H1 (cell line): ENCODE data around the gene PKNOX1. TPM values are rescaled to one million over a fixed set of nuclear protein-coding genes. Genes with fewer than 3 reads are reported as not detected.
A peak's percentile ranks its signal among the peaks of the same experiment; 100 is the strongest.

ENCODE experiments used
- CTCF ChIA-PET: fragments of 300-600 bp; sonication (Branson Sonifier 250); formaldehyde crosslinking; loops from one replicate; lab custom pipeline; 2021; ENCODE audit not compliant: partially characterized antibody; lab: Charles Lee
- POLR2A ChIA-PET: fragments of 300-600 bp; sonication (Branson Sonifier 250); formaldehyde crosslinking; loops from one replicate; lab custom pipeline; 2021; ENCODE audit warnings: inconsistent platforms; ENCODE audit not compliant: partially characterized antibody; lab: Charles Lee
- DNase-seq, 2 experiments: peaks; one replicate each; pipeline versions ENCODE4 v3.0.0 to v3.0.0-alpha.2; 2010 to 2022; ENCODE audit warnings: low spot score in 2 of 2, low read depth in 1 of 2, mixed read lengths in 1 of 2
- FAIRE-seq: peaks from 2 replicates; lab custom pipeline; 2011; peaks lifted over from hg19 to GRCh38; lab: Jason Lieb, UNC
- H2AFZ ChIP-seq: 2 replicates; pipeline ENCODE4 v1.8.1; 2012; ENCODE audit warnings: low read length, inconsistent platforms
- H2AK5ac ChIP-seq: 2 replicates; pipeline ENCODE4 v1.6.1; 2013; ENCODE audit warnings: low read depth, low read length
- H2BK120ac ChIP-seq: replicated peaks from 2 replicates; pipeline ENCODE3; 2013; ENCODE audit warnings: low read depth, low read length, inconsistent platforms
- H2BK12ac ChIP-seq: 2 replicates; pipeline ENCODE4 v1.6.1; 2013; ENCODE audit warnings: low read depth, low read length
- H2BK15ac ChIP-seq: 2 replicates; pipeline ENCODE4 v1.6.1; 2013; ENCODE audit warnings: low read length
- H2BK20ac ChIP-seq: 2 replicates; pipeline ENCODE4 v1.6.1; 2013; ENCODE audit warnings: low read length
- H2BK5ac ChIP-seq: 2 replicates; pipeline ENCODE4 v1.6.1; 2013; ENCODE audit warnings: low read depth, low read length
- H3K14ac ChIP-seq: 2 replicates; pipeline ENCODE4 v1.6.1; 2013; ENCODE audit warnings: inconsistent platforms; ENCODE audit not compliant: insufficient read length
- H3K18ac ChIP-seq: 2 replicates; pipeline ENCODE4 v1.6.1; 2013; ENCODE audit warnings: low read length; ENCODE audit errors: extremely low read depth
- H3K23ac ChIP-seq: 2 replicates; pipeline ENCODE4 v1.6.1; 2013; ENCODE audit warnings: inconsistent platforms; ENCODE audit not compliant: insufficient read length
- H3K23me2 ChIP-seq: 2 replicates; pipeline ENCODE4 v1.6.1; 2013; ENCODE audit warnings: low read depth, low read length
- H3K27ac ChIP-seq: 2 replicates; pipeline ENCODE4 v1.6.1; 2011; ENCODE audit warnings: low read depth, low read length, inconsistent platforms
- H3K27me3 ChIP-seq, 4 experiments: replicated peaks in 1 of 4; 1 replicate in 1 of 4; 2 replicates in 3 of 4; pipeline versions ENCODE4 v1.6.1 to v1.8.1; 2011 to 2013; ENCODE audit warnings: low read length in 3 of 4, mild to moderate bottlenecking in 3 of 4, inconsistent platforms in 2 of 4, mixed read lengths in 2 of 4, moderate library complexity in 1 of 4; ENCODE audit not compliant: control insufficient read depth in 3 of 4, insufficient read depth in 3 of 4; ENCODE audit errors: extremely low read depth in 1 of 4
- H3K36me3 ChIP-seq, 4 experiments: 2 replicates each; pipeline versions ENCODE4 v1.6.1 to v1.8.1; 2011 to 2013; ENCODE audit warnings: mild to moderate bottlenecking in 4 of 4, low read length in 3 of 4, moderate library complexity in 2 of 4, control low read depth in 1 of 4, inconsistent platforms in 1 of 4; ENCODE audit not compliant: insufficient read depth in 4 of 4, control insufficient read depth in 2 of 4
- H3K4ac ChIP-seq: replicated peaks from 2 replicates; pipeline ENCODE3; 2013; ENCODE audit warnings: low read length, low read depth, mixed read lengths, inconsistent platforms; ENCODE audit not compliant: insufficient read length
- H3K4me1 ChIP-seq, 4 experiments: replicated peaks in 1 of 4; 1 replicate in 1 of 4; 2 replicates in 3 of 4; pipeline versions ENCODE4 v1.6.1 to v1.8.1; 2011 to 2013; ENCODE audit warnings: low read length in 3 of 4, inconsistent platforms in 2 of 4, mixed read lengths in 1 of 4; ENCODE audit not compliant: insufficient read depth in 4 of 4, control insufficient read depth in 3 of 4
- H3K4me2 ChIP-seq, 2 experiments: 2 replicates each; pipeline versions ENCODE4 v1.6.1 to v1.8.1; 2011 to 2013; ENCODE audit warnings: low read depth in 2 of 2, low read length in 2 of 2, control low read depth in 1 of 2, inconsistent platforms in 1 of 2, mild to moderate bottlenecking in 1 of 2; ENCODE audit not compliant: insufficient read depth in 1 of 2
- H3K4me3 ChIP-seq, 4 experiments: fragments of 200-600, 300-600 bp in 1 of 4; sonication (generic), shearing (Covaris generic), sonication (Bioruptor Twin) in 1 of 4; 2 replicates each; pipeline versions ENCODE4 v1.5.1 to v1.8.1; 2011 to 2016; ENCODE audit warnings: low read length in 4 of 4, low read depth in 3 of 4, control low read depth in 2 of 4, inconsistent platforms in 2 of 4, mild to moderate bottlenecking in 2 of 4, mixed read lengths in 1 of 4, moderate library complexity in 1 of 4; ENCODE audit not compliant: insufficient read depth in 2 of 4; ENCODE audit errors: extremely low read depth in 1 of 4
- H3K56ac ChIP-seq: replicated peaks from 2 replicates; pipeline ENCODE3; 2013; ENCODE audit warnings: low read depth, mild to moderate bottlenecking, mixed read lengths, low read length, inconsistent platforms; ENCODE audit not compliant: insufficient read length
- H3K79me1 ChIP-seq: 2 replicates; pipeline ENCODE4 v1.6.1; 2013; ENCODE audit warnings: low read depth, low read length, control low read depth
- H3K79me2 ChIP-seq, 2 experiments: 2 replicates each; pipeline versions ENCODE4 v1.6.1 to v1.8.1; 2012 to 2013; ENCODE audit warnings: low read length in 2 of 2, mild to moderate bottlenecking in 2 of 2, inconsistent platforms in 1 of 2; ENCODE audit not compliant: insufficient read depth in 2 of 2, control insufficient read depth in 1 of 2
- H3K9ac ChIP-seq, 4 experiments: replicated peaks in 1 of 4; 1 replicate in 1 of 4; 2 replicates in 3 of 4; pipeline versions ENCODE4 v1.6.1 to v1.8.1; 2011 to 2013; ENCODE audit warnings: low read depth in 3 of 4, low read length in 3 of 4, control low read depth in 2 of 4, mild to moderate bottlenecking in 2 of 4, moderate library complexity in 2 of 4, inconsistent platforms in 1 of 4; ENCODE audit errors: extremely low read depth in 1 of 4
- H3K9me3 ChIP-seq, 2 experiments: 2 replicates each; pipeline versions ENCODE4 v1.6.1 to v1.8.1; 2012 to 2013; ENCODE audit warnings: mild to moderate bottlenecking in 2 of 2, moderate library complexity in 2 of 2, control low read depth in 1 of 2, inconsistent platforms in 1 of 2, low read depth in 1 of 2, low read length in 1 of 2, mixed read lengths in 1 of 2; ENCODE audit not compliant: insufficient read depth in 2 of 2
- H4K20me1 ChIP-seq, 2 experiments: replicated peaks in 1 of 2; 2 replicates each; pipeline versions ENCODE3 to v1.8.1; 2011 to 2013; ENCODE audit warnings: inconsistent platforms in 2 of 2, low read length in 2 of 2, mild to moderate bottlenecking in 1 of 2; ENCODE audit not compliant: insufficient read depth in 2 of 2, control insufficient read depth in 1 of 2
- H4K5ac ChIP-seq: 2 replicates; pipeline ENCODE4 v1.6.1; 2013; ENCODE audit warnings: low read length, low read depth, mixed read lengths, inconsistent platforms; ENCODE audit not compliant: insufficient read length
- H4K8ac ChIP-seq: 2 replicates; pipeline ENCODE4 v1.8.0; 2013; ENCODE audit warnings: mild to moderate bottlenecking, moderate library complexity, low read length, inconsistent platforms; ENCODE audit not compliant: insufficient read depth; ENCODE audit errors: extremely low read depth
- H4K91ac ChIP-seq: replicated peaks from 2 replicates; pipeline ENCODE3; 2013; ENCODE audit warnings: low read length, mixed read lengths, inconsistent platforms; ENCODE audit not compliant: insufficient read length
- CBX5 ChIP-seq: fragments of 300-800, 300-1000 bp; sonication (generic); IDR thresholded peaks from 2 replicates; pipeline ENCODE4 v1.7.1; 2016; ENCODE audit warnings: antibody characterized with exemption, low read length, low read depth
- E2F6 ChIP-seq: IDR thresholded peaks from 2 replicates; pipeline ENCODE4 v1.6.1; 2012; ENCODE audit warnings: inconsistent platforms
- KDM4A ChIP-seq: IDR thresholded peaks from one replicate; pipeline ENCODE4 v1.7.1; 2012; ENCODE audit warnings: low read depth, mild to moderate bottlenecking, moderate library complexity, low read length, inconsistent platforms; ENCODE audit not compliant: severe bottlenecking
- KDM5A ChIP-seq: fragments of 200-600 bp; IDR thresholded peaks from 2 replicates; pipeline ENCODE4 v1.7.1; 2012; ENCODE audit warnings: mild to moderate bottlenecking, low read length, inconsistent platforms, mixed read lengths
- NANOG ChIP-seq: IDR thresholded peaks from 2 replicates; pipeline ENCODE4 v1.6.1; 2011; ENCODE audit warnings: low read length, low read depth, mild to moderate bottlenecking, inconsistent platforms; ENCODE audit not compliant: insufficient read depth, poor library complexity, severe bottlenecking
- WGBS, 2 experiments: shearing (Covaris generic) in 1 of 2; methylation state at CpG; one replicate each; pipeline versions ENCODE4 v1.1.6 to v1.1.7; 2013 to 2015; ENCODE audit warnings: low lambda C conversion rate in 2 of 2, mixed read lengths in 2 of 2, inconsistent platforms in 1 of 2, low coverage in 1 of 2, missing lambda C conversion rate in 1 of 2; ENCODE audit not compliant: insufficient replicate concordance in 2 of 2, insufficient coverage in 1 of 2, insufficient read length in 1 of 2; ENCODE audit errors: extremely low coverage in 1 of 2, missing lambda C conversion rate in 1 of 2; 5-methylcytosine and 5-hydroxymethylcytosine counted together
- polyA plus RNA-seq, 7 experiments: library from polyadenylated mRNA; depleted of rRNA in 3 of 7; stranded (reverse) in 5 of 7; unstranded in 2 of 7; fragments of >200 nt in 5 of 7; fragments of 200-250 nt in 2 of 7; gene quantifications; 1 replicate in 5 of 7; 2 replicates in 1 of 7; 4 replicates in 1 of 7; pipeline versions ENCODE4 v1.2.1 to v1.2.3, GENCODE V29; 2011 to 2013; ENCODE audit warnings: missing spikeins in 2 of 7, mixed read lengths in 2 of 7
- total RNA-seq: library from RNA; stranded (reverse); fragmentation: NEBNext Ultra II Directional; extraction: Animal tissue kit (Norgen Biotek cat#: 25700); gene quantifications from 2 replicates; pipeline ENCODE4 v1.2.1, GENCODE V29; 2021

Gene PKNOX1
- total and polyA plus RNA-seq, 2 of the 8 experiments (the other 6 are each of a cell fraction or from before 2014, with no cell fraction given) = 20.4 to 31.9 TPM

GRCh38 chr21:42942244-42942643 lies 32.1 kb upstream of the PKNOX1 start:
- Histone ChIP-seq H3K18ac (no peak overlapping the region), H3K79me2 (no peaks in the 10 kb centered on the region), H3K14ac (no peak overlapping the region), H3K4me2 (no peak overlapping the region), H3K23ac (no peak overlapping the region), H3K4me3 (no peak overlapping the region), H3K23me2 (no peaks in the 10 kb centered on the region), H3K27me3 (no peaks in the 10 kb centered on the region), H4K5ac (no peak overlapping the region), H3K56ac (no peak overlapping the region), H3K27ac (no peak overlapping the region), H4K91ac (no peak overlapping the region), H2BK20ac (peak overlapping the region; percentile 74; the same call in 1 of the 2 replicates), H3K4ac (no peak overlapping the region), H2BK120ac (no peak overlapping the region), H4K20me1 (no peaks in the 10 kb centered on the region), H2AK5ac (no peak overlapping the region), H2BK15ac (0 out of 2 replicates have a peak overlapping the region, but pooled peaks have one; percentile 1), H2BK12ac (no peak overlapping the region), H3K9me3 (no peaks in the 10 kb centered on the region), H4K8ac (no peak overlapping the region), H2AFZ (no peak overlapping the region), H2BK5ac (no peak overlapping the region), H3K79me1 (no peaks in the 10 kb centered on the region), H3K9ac (no peak overlapping the region), H3K4me1 (peaks cover 0 to 15% (median 7%) of the 10 kb centered on the region in 4 experiments; a peak in 6 of 7 replicates), H3K36me3 (no peaks in the 10 kb centered on the region)
- TF ChIP-seq E2F6 = peak; percentile 30; the same call in 1 of the 2 replicates
- TF ChIP-seq KDM4A = no peak
- no peak for TF ChIP-seq CBX5
- TF ChIP-seq NANOG = no peak
- TF ChIP-seq KDM5A = no peak
- WGBS, 2 experiments = 91% methylated on average over 6 of the region's 6 CpGs; no CpG with 5 or more reads in 1 of the 2 experiments
- no peak for FAIRE-seq
- ChIA-PET CTCF (interaction anchor here (0.5 to 1.1 kb wide), 3 partner anchors 8 to 77 kb away, joined by 3 to 4 read pairs (median 4); no protein-coding TSS in a partner anchor), POLR2A (interaction anchor here (1.2 to 1.5 kb wide), 2 partner anchors 14 to 32 kb away, joined by 3 to 4 read pairs; partner anchors contain the start of gene PKNOX1)
- DNase-seq = no peak
